ENCODE results near the gene PATL2. TPM values are rescaled to one million over a fixed set of nuclear protein-coding genes. Genes with fewer than 3 reads are reported as not detected.
"Not testable (repeated sequence)": the region's sequence is repeated elsewhere in the genome, so short reads cannot be mapped to it uniquely, and the experiment has no call there.

Gene PATL2
- 0.49 TPM for total RNA-seq (2021; ENCODE audit: unreplicated experiment)
- not detected for polyA plus RNA-seq (2012; ENCODE audit: insufficient read length)
- Bru-seq, nascent RNA = percentile 20 among the genes with signal in this experiment
- BruChase-seq, experiment 1, labeled RNA remaining after a 2-hour chase = percentile 34 among the genes with signal in this experiment
- percentile 34 among the genes with signal in this experiment for BruChase-seq, experiment 2, labeled RNA remaining after a 6-hour chase
- long read RNA-seq, partial matches to known transcripts = 0 of 3 reads
- long read RNA-seq, other reads (novel, unspliced or antisense) = 3 of 3 reads

- Histone ChIP-seq H3K36me3 (ENCODE audit: control insufficient read depth, insufficient read depth, low read length) (peaks cover 13% of the 10 kb centered on the region), H3K27me3 (ENCODE audit: control insufficient read depth, insufficient read depth, low read length) (no peaks in the 10 kb centered on the region), H3K4me3 (ENCODE audit: low read depth in 2 of 2, low read length in 2 of 2) (peak within 1 kb of the TSS; percentile 76 to 99), H3K9me3 (ENCODE audit: control insufficient read depth, insufficient read depth, low read depth, low read length) (no peaks in the 10 kb centered on the region), H3K27ac (ENCODE audit: low read length) (peak within 1 kb of the TSS; percentile 94), H3K4me1 (ENCODE audit: control insufficient read depth, insufficient read depth, low read length) (peaks cover 23% of the 10 kb centered on the region)
- peak; percentile 96 for ATAC-seq
- in situ Hi-C loops (cut with HindIII; ENCODE audit: low pct_unique_long_range_greater_than_20kb, low sequenced_read_pairs) = no loop called here
- DNase-seq (ENCODE audit: low read depth, low spot score) = peak; percentile 94
- CTCF ChIA-PET = interaction anchor here (0.6 to 1.3 kb wide), 9 partner anchors 18 to 166 kb away, joined by 3 to 7 read pairs (median 5); partner anchors contain the start of gene SPG11
- no TSS peak for BruUV-seq (replicated peaks)
- TF ChIP-seq SIN3A (IDR thresholded peaks at IDR 0.05; ENCODE audit: borderline replicate concordance, insufficient read depth, low read depth, low read length) (peak; percentile 97), CTCF (IDR thresholded peaks at IDR 0.05) (no peak), POLR2AphosphoS5 (IDR thresholded peaks at IDR 0.05; ENCODE audit: low read depth, low read length) (peak; percentile 99), REST (IDR thresholded peaks at IDR 0.05; ENCODE audit: insufficient read depth in 1 of 2, low read depth in 2 of 2, low read length in 1 of 2) (peak in 1 of 2 experiments; percentile 16; a peak in 1 of 4 replicates), TCF7L2 (IDR thresholded peaks at IDR 0.05; ENCODE audit: low read depth, low read length) (0 out of 2 replicates have a peak, but pooled peaks have one; percentile 12)
- POLR2A ChIA-PET = interaction anchor here (0.5 to 3.8 kb wide), 2 partner anchors 16 to 17 kb away, joined by 4 to 28 read pairs; no protein-coding TSS in a partner anchor
- intact Hi-C loops (cut with micrococcal nuclease; ENCODE audit: unreplicated experiment) = no loop called here
Observed at GRCh38 chr15:44711096-44711742, at the start of gene PATL2, which contains the start of gene B2M. TSS of gene PATL2 (minus strand) at chr15:44711323. CDS start at chr15:44676490, 34,833 bp downstream. TSS of gene B2M (plus strand) at chr15:44711517. CDS start at chr15:44711547, 30 bp downstream.

- H3K4me1 ChIP-seq (ENCODE audit: control insufficient read depth, insufficient read depth, low read length) = no peaks in the 10 kb centered on the region
- no TSS peak for BruUV-seq (replicated peaks)
- H3K36me3 ChIP-seq (ENCODE audit: control insufficient read depth, insufficient read depth, low read length) = no peaks in the 10 kb centered on the region
- no peaks in the 10 kb centered on the region; the same call in 1 of the 2 replicates for H3K27me3 ChIP-seq (ENCODE audit: control insufficient read depth, insufficient read depth, low read length)
- in situ Hi-C loops (cut with HindIII; ENCODE audit: low pct_unique_long_range_greater_than_20kb, low sequenced_read_pairs) (no loop called here), intact Hi-C loops (cut with micrococcal nuclease; ENCODE audit: unreplicated experiment) (no loop called here)
- H3K27ac ChIP-seq (ENCODE audit: low read length) = no peak overlapping the region
- no peak overlapping the region for H3K4me3 ChIP-seq (ENCODE audit: low read depth in 2 of 2, low read length in 2 of 2)
- ChIA-PET POLR2A (interaction anchor here (0.6 kb wide), 1 partner anchor 13 kb away, joined by 3 read pairs; no protein-coding TSS in a partner anchor), CTCF (no interaction called here)
- ATAC-seq (no peak), DNase-seq (ENCODE audit: low read depth, low spot score) (no peak)
- no peaks in the 10 kb centered on the region for H3K9me3 ChIP-seq (ENCODE audit: control insufficient read depth, insufficient read depth, low read depth, low read length)
- TF ChIP-seq REST (IDR thresholded peaks at IDR 0.05; ENCODE audit: insufficient read depth in 1 of 2, low read depth in 2 of 2, low read length in 1 of 2) (no peak), SIN3A (IDR thresholded peaks at IDR 0.05; ENCODE audit: borderline replicate concordance, insufficient read depth, low read depth, low read length) (no peak), TCF7L2 (IDR thresholded peaks at IDR 0.05; ENCODE audit: low read depth, low read length) (no peak), CTCF (IDR thresholded peaks at IDR 0.05) (no peak), POLR2AphosphoS5 (IDR thresholded peaks at IDR 0.05; ENCODE audit: low read depth, low read length) (no peak)
Observed at GRCh38 chr15:44753345-44753744, 42.2 kb upstream of the PATL2 start.

- H3K27ac ChIP-seq (ENCODE audit: low read length); H3K4me3 ChIP-seq (ENCODE audit: low read depth in 2 of 2, low read length in 2 of 2); ATAC-seq; DNase-seq (ENCODE audit: low read depth, low spot score); CTCF ChIA-PET; BruUV-seq (replicated peaks); in situ Hi-C loops (cut with HindIII; ENCODE audit: low pct_unique_long_range_greater_than_20kb, low sequenced_read_pairs); H3K9me3 ChIP-seq (ENCODE audit: control insufficient read depth, insufficient read depth, low read depth, low read length); intact Hi-C loops (cut with micrococcal nuclease; ENCODE audit: unreplicated experiment); H3K27me3 ChIP-seq (ENCODE audit: control insufficient read depth, insufficient read depth, low read length); POLR2A ChIA-PET; H3K4me1 ChIP-seq (ENCODE audit: control insufficient read depth, insufficient read depth, low read length); H3K36me3 ChIP-seq (ENCODE audit: control insufficient read depth, insufficient read depth, low read length): not testable (repeated sequence)
Observed at GRCh38 chr15:44743454-44743853, 32.3 kb upstream of the PATL2 start.

Data from Panc1 (cell line).